SK-N-SH (cell line): ENCODE results near the gene CEP120.

Experiments used
- CTCF ChIP-seq: fragments of 200-600 bp; sonication (generic); IDR thresholded peaks from 2 replicates; pipeline ENCODE4 v1.6.1; 2017; ENCODE audit warnings: antibody characterized with exemption, mild to moderate bottlenecking, moderate library complexity
- EP300 ChIP-seq, 2 experiments: IDR thresholded peaks; 2 replicates each; pipeline versions ENCODE4 v1.4.0 to v1.6.1; 2012; ENCODE audit warnings: borderline replicate concordance in 1 of 2, low read depth in 1 of 2, low read length in 1 of 2
- PBX3 ChIP-seq: IDR thresholded peaks from 2 replicates; pipeline ENCODE4; 2012
- RAD21 ChIP-seq: IDR thresholded peaks from 2 replicates; pipeline ENCODE4 v1.6.1; 2012; ENCODE audit warnings: mild to moderate bottlenecking, low read length
- RFX5 ChIP-seq: IDR thresholded peaks from 2 replicates; pipeline ENCODE4 v1.6.1; 2012; ENCODE audit warnings: mild to moderate bottlenecking, improper control_type of control experiment, low read length
- YY1 ChIP-seq: IDR thresholded peaks from 2 replicates; pipeline ENCODE4 v1.4.0; 2012; ENCODE audit warnings: low read depth, mild to moderate bottlenecking
- ZBTB33 ChIP-seq: IDR thresholded peaks from 2 replicates; pipeline ENCODE4 v1.4.0; 2012; ENCODE audit warnings: low read depth, borderline replicate concordance

GRCh38 chr5:123438902-123439301 lies 15.7 kb upstream of the CEP120 start:
- no peak for TF ChIP-seq PBX3
- no peak for TF ChIP-seq CTCF
- TF ChIP-seq RFX5, result no peak
- TF ChIP-seq ZBTB33, result no peak
- no peak for TF ChIP-seq RAD21
- no peak for TF ChIP-seq EP300 (IDR thresholded peaks at IDR 0.05; ENCODE audit: borderline replicate concordance in 1 of 2, low read depth in 1 of 2, low read length in 1 of 2)
- TF ChIP-seq YY1, result no peak
